Fibroblast of villous mesenchyme (primary cell): ENCODE data around the gene TMEM108. TPM values are rescaled to one million over a fixed set of nuclear protein-coding genes. Genes with fewer than 3 reads are reported as not detected.

Experiments
- DNase-seq: peaks from one replicate; pipeline ENCODE4 v3.0.0-alpha.2; 2010; ENCODE audit warnings: low read depth
- H3K4me3 ChIP-seq: 2 replicates; pipeline ENCODE4 v1.5.1; 2011; ENCODE audit warnings: low read depth, mild to moderate bottlenecking, low read length
- total RNA-seq: library from RNA; depleted of rRNA; stranded (reverse); fragments of >200 nt; gene quantifications from 2 replicates; pipeline ENCODE4 v1.2.3, GENCODE V29; 2012
- TF ChIP-seq, protein P1 (sequence below): IDR thresholded peaks from 2 replicates; pipeline ENCODE4 v1.5.1; 2012; ENCODE audit warnings: low read depth, mild to moderate bottlenecking, low read length; ENCODE audit not compliant: insufficient read depth

The TMEM108 gene
- total RNA-seq, 1 donor = under 0.01 TPM

DNA sequence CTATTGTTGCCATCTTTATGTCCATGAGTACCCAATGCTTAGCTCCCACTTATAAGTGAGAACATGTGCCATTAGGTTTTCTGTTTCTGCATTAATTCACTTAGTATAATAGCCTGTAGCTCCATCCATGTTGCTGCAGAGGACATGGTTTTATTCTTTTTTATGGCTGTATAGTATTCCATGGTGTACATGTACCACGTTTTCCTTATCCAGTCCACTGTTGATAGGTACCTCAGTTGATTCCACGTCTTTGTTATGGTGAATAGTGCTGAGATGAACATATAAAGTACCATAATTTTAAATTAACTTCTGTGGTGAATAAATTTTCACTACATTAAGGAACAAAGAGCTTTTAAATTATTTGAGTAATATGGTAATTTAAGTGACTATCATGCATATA is 211.3 kb downstream of the TMEM108 start:
- TF ChIP-seq, protein P1, sequence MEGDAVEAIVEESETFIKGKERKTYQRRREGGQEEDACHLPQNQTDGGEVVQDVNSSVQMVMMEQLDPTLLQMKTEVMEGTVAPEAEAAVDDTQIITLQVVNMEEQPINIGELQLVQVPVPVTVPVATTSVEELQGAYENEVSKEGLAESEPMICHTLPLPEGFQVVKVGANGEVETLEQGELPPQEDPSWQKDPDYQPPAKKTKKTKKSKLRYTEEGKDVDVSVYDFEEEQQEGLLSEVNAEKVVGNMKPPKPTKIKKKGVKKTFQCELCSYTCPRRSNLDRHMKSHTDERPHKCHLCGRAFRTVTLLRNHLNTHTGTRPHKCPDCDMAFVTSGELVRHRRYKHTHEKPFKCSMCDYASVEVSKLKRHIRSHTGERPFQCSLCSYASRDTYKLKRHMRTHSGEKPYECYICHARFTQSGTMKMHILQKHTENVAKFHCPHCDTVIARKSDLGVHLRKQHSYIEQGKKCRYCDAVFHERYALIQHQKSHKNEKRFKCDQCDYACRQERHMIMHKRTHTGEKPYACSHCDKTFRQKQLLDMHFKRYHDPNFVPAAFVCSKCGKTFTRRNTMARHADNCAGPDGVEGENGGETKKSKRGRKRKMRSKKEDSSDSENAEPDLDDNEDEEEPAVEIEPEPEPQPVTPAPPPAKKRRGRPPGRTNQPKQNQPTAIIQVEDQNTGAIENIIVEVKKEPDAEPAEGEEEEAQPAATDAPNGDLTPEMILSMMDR = no peak
- DNase-seq = no peak
- no peak overlapping the region for H3K4me3 ChIP-seq

DNA sequence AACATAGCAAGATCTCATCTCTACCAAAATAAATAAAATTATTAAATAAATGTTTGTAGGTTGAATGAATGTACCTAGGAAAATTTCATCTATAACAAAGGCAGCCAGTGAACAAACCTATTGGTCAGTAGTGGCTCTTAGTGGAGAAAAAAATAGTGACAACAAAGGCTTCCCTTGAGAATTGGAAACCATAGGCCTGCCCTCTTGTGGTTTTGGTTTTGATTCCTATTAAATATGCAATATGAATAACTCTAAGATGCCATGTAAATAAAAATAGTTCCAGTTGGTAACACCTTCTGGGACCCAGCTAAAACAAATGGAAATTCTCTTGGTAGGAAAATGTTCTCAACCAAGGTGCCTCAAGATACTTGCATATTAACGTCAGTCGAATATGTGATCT is 216.0 kb downstream of the TMEM108 start:
- no peak overlapping the region for H3K4me3 ChIP-seq
- DNase-seq = no peak
- TF ChIP-seq, protein P1 = no peak

DNA sequence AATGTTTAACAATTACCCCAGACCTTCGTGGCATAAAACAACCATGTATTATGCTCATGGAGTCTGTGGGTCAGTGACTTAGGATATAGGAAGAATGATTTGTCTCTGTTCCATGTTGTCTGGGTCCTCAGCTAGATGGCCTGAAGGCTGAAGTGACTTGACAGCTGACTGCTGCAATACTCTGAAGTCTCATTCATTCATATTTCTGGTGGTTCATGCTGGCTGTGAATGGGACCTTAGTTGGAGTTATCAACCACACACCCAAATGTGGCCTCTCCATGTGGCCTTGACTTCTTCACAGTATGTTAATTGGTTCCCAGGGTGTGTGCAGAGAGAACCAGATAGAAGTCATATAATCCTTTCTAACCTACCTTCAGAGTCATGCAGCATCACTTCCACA is 216.5 kb downstream of the TMEM108 start:
- no peak for DNase-seq
- TF ChIP-seq, protein P1 = no peak
- no peak overlapping the region for H3K4me3 ChIP-seq

DNA sequence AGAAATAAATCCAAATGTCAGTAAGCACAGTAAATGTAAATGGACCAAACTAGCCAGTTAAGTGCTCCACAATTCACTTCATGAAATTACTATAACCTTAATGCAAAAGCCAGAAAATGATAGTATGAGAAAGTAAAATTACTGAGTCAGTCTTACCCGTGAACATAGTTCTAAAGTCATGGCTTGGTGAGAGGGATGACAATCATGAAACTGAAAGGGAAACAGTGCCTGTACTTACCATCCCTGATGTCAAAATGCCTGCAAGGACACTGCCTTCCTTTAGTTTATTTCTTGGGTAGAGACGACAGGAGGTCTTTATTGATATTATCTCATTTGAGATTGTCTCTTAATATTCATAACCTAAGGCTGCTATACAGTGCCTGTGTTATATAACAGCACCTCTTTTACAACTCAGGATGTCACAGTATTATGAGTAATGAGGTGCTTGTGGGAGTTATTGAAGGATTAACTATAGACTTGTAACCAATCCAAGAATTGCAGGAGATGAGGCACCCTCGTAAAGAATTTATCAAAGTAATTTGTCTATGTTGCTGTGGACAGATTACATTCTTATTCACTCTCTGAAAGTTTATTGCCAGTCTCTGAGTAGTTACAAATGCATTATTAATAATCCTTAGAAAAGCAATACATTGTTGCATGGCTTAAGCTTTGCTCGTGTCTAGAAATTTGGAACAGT is 218.7 kb downstream of the TMEM108 start:
- TF ChIP-seq, protein P1 = no peak
- DNase-seq = no peak
- no peak overlapping the region for H3K4me3 ChIP-seq

DNA sequence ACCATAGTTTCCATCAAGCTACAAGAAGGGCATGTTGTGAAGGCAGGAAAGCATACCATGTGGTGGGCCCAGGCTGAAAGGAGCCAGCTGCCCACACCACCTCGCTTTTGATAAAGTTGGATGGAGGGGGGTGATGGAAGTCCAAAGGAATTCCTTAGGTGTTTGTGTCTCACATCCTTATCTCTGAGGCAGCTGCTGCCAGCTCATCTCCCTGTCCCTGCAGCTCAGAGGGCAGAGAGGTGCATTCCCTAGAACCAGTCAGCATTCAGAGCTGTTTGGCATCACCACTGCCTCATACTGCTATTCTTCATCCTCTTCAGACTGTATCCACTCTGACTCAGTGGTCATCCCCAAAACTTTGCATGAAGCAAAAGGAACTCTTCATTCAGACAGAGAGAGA is 220.2 kb downstream of the TMEM108 start:
- DNase-seq = no peak
- TF ChIP-seq, protein P1 = no peak
- H3K4me3 ChIP-seq = no peak overlapping the region

DNA sequence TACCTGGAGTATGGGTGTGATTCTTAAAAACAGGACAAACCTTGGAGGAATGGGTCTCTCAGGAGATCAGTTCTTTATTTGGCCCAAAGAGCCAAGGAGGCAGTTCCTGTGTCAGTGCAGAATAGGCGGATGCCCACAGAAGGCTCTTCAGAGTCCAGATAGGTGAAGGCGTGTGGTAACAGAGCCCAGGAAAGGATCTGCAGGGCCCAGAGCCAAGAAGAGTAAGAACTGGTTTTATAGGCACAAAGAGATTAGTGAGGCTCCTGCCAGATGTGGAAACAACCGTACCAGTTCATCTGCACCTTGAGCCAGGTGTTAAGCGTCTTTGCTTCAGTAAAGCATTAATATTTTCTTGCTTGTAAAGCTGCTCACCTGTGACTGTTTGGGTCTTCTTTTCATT is 221.6 kb downstream of the TMEM108 start:
- TF ChIP-seq, protein P1 = no peak
- no peak for DNase-seq
- no peak overlapping the region for H3K4me3 ChIP-seq

DNA sequence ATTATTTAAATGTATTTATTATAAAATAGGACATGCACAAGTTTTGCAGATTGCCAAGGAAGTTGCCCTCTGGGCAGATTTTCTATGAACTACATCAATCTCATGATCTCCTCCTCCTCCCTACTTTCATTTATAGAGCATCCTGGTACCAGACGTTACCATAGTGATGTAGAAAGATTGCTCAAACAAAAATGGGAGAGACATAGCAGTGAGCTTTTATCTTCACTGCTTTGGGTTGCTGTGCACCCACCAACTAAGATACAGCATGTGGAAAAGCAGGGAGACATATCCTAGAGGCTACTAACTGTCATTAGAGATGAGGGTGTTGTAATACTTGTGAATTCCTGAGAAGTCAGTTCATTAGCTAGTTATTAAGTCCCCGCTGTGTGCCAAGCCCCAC is 224.1 kb downstream of the TMEM108 start:
- TF ChIP-seq, protein P1 = no peak
- no peak overlapping the region for H3K4me3 ChIP-seq
- no peak for DNase-seq
